Smooth muscle cell (in vitro differentiated cells): ENCODE results near the gene ART5. TPM values are rescaled to one million over a fixed set of nuclear protein-coding genes. Genes with fewer than 3 reads are reported as not detected.
"Not testable (repeated sequence)": the region's sequence is repeated elsewhere in the genome, so short reads cannot be mapped to it uniquely, and the experiment has no call there.

ENCODE experiments used
- DNase-seq: peaks from one replicate; lab custom pipeline; 2025; ENCODE audit not compliant: unreplicated experiment; lab: John Stamatoyannopoulos, UW
- H2AFZ ChIP-seq: fragments of 200-600 bp; sonication (generic); 2 replicates; pipeline ENCODE4 v1.6.0; 2016; ENCODE audit warnings: antibody characterized with exemption, low read depth, mild to moderate bottlenecking
- H3F3A ChIP-seq: fragments of 200-600 bp; sonication (generic); 2 replicates; pipeline ENCODE4 v1.6.0; 2017; ENCODE audit warnings: antibody characterized with exemption, low read depth
- H3K27ac ChIP-seq: fragments of 200-600 bp; sonication (generic); 2 replicates; pipeline ENCODE4 v1.5.1; 2016; ENCODE audit warnings: low read depth, mild to moderate bottlenecking
- H3K27me3 ChIP-seq: fragments of 200-600 bp; sonication (generic); 2 replicates; pipeline ENCODE4 v1.6.1; 2016; ENCODE audit warnings: low read depth, mild to moderate bottlenecking
- H3K36me3 ChIP-seq: fragments of 200-600 bp; sonication (generic); 2 replicates; pipeline ENCODE4 v1.5.1; 2016; ENCODE audit warnings: low read depth
- H3K4me1 ChIP-seq: fragments of 200-600 bp; sonication (generic); 2 replicates; pipeline ENCODE4 v1.5.1; 2016; ENCODE audit warnings: low read depth
- H3K4me2 ChIP-seq: fragments of 200-600 bp; sonication (generic); 2 replicates; pipeline ENCODE4 v1.6.0; 2016; ENCODE audit warnings: mild to moderate bottlenecking
- H3K4me3 ChIP-seq: fragments of 200-600 bp; sonication (generic); 2 replicates; pipeline ENCODE4 v1.5.1; 2016; ENCODE audit warnings: mild to moderate bottlenecking
- H3K79me2 ChIP-seq: fragments of 200-600 bp; sonication (generic); 2 replicates; pipeline ENCODE4 v1.6.0; 2016; ENCODE audit warnings: low read depth, mild to moderate bottlenecking
- H3K9ac ChIP-seq: fragments of 200-600 bp; sonication (generic); 2 replicates; pipeline ENCODE4 v1.6.0; 2016; ENCODE audit warnings: low read depth
- H3K9me3 ChIP-seq: fragments of 200-600 bp; sonication (generic); replicated peaks from 2 replicates; pipeline ENCODE4 v1.5.1; 2016; ENCODE audit warnings: low read depth
- H4K20me1 ChIP-seq: fragments of 200-600 bp; sonication (generic); 2 replicates; pipeline ENCODE4 v1.6.0; 2016; ENCODE audit warnings: low read depth
- WGBS: methylation state at CpG from one replicate; pipeline ENCODE4 v1.1.7; 2016; ENCODE audit warnings: low lambda C conversion rate; 5-methylcytosine and 5-hydroxymethylcytosine counted together
- polyA plus RNA-seq: library from polyadenylated mRNA; unstranded; fragments of >200 nt; fragmentation: Nextera tagmentation; extraction: Ambion mirVana; gene quantifications from 2 replicates; pipeline ENCODE4 v1.2.1, GENCODE V29; 2016
- total RNA-seq: library from RNA; depleted of rRNA; stranded (reverse); fragments of >200 nt; gene quantifications from 2 replicates; pipeline ENCODE4 v1.2.3, GENCODE V29; 2014
- TF ChIP-seq, protein P1 (sequence below): fragments of 200-600 bp; sonication (generic); IDR thresholded peaks from 2 replicates; pipeline ENCODE4 v1.5.1; 2017; ENCODE audit warnings: borderline replicate concordance, mild to moderate bottlenecking, antibody characterized with exemption; ENCODE audit not compliant: insufficient read depth, poor library complexity, severe bottlenecking

Gene ART5
- total and polyA plus RNA-seq, 2 experiments from 2014 or later: 3.5 to 5.2 TPM

DNA sequence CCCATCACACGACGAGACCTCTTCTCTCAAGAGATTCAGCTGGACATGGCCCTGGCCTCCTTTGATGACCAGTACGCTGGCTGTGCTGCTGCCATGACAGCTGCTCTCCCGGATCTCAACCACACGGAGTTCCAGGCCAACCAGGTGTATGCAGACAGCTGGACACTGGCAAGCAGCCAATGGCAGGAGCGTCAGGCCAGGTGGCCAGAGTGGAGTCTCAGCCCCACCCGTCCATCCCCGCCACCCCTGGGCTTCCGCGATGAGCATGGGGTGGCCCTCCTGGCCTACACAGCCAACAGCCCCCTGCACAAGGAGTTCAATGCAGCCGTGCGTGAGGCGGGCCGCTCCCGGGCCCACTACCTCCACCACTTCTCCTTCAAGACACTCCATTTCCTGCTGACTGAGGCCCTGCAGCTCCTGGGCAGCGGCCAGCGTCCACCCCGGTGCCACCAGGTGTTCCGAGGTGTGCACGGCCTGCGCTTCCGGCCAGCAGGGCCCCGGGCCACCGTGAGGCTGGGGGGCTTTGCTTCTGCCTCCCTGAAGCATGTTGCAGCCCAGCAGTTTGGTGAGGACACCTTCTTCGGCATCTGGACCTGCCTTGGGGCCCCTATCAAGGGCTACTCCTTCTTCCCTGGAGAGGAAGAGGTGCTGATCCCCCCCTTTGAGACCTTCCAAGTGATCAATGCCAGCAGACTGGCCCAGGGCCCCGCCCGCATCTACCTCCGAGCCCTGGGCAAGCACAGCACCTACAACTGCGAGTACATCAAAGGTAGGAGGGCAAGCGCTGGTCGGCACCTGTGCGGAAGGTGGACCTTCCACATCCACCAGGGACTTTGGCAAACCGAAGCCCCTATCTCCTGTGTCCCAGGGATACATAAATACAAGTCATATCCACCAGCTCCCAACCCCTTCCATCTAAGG, 18.1 kb upstream of the ART5 start:
- no peak overlapping the region for H3K9ac ChIP-seq
- no peaks in the 10 kb centered on the region for H4K20me1 ChIP-seq
- no peak overlapping the region for H2AFZ ChIP-seq
- TF ChIP-seq, protein P1, sequence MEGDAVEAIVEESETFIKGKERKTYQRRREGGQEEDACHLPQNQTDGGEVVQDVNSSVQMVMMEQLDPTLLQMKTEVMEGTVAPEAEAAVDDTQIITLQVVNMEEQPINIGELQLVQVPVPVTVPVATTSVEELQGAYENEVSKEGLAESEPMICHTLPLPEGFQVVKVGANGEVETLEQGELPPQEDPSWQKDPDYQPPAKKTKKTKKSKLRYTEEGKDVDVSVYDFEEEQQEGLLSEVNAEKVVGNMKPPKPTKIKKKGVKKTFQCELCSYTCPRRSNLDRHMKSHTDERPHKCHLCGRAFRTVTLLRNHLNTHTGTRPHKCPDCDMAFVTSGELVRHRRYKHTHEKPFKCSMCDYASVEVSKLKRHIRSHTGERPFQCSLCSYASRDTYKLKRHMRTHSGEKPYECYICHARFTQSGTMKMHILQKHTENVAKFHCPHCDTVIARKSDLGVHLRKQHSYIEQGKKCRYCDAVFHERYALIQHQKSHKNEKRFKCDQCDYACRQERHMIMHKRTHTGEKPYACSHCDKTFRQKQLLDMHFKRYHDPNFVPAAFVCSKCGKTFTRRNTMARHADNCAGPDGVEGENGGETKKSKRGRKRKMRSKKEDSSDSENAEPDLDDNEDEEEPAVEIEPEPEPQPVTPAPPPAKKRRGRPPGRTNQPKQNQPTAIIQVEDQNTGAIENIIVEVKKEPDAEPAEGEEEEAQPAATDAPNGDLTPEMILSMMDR: no peak
- WGBS: 95% methylated on average over 33 of the region's 33 CpGs
- no peaks in the 10 kb centered on the region for H3K4me1 ChIP-seq
- DNase-seq: no peak
- H3K9me3 ChIP-seq: no peaks in the 10 kb centered on the region
- no peak overlapping the region for H3K4me2 ChIP-seq
- H3K79me2 ChIP-seq: no peaks in the 10 kb centered on the region
- H3F3A ChIP-seq: no peaks in the 10 kb centered on the region
- H3K27me3 ChIP-seq: no peaks in the 10 kb centered on the region
- H3K36me3 ChIP-seq: no peaks in the 10 kb centered on the region
- H3K4me3 ChIP-seq: no peak overlapping the region
- H3K27ac ChIP-seq: no peak overlapping the region

DNA sequence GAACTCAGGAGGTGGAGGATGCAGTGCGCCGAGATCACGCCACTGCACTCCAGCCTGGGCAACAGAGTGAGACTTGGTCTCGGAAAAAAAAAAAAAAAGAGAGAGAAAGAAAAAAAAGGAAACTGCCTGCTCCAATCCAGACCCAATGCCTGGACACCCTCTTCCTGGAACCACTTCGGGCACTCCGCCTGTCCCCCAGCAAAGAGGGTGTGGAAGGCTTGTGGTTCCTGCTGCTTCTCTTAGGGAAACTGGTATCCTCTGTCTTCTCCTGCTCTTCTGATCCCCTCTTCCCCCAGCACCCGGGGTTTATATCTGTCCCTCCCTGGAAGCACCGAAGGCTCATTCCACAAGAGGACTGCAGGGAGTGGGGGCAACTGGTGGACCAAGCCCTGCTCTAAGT, 16.5 kb upstream of the ART5 start:
- Histone ChIP-seq H3K36me3 (no peaks in the 10 kb centered on the region), H3K27ac (no peak overlapping the region), H3K79me2 (no peaks in the 10 kb centered on the region), H2AFZ (no peak overlapping the region), H3K4me2 (no peak overlapping the region), H3K9me3 (no peaks in the 10 kb centered on the region), H3K4me3 (no peak overlapping the region), H3K9ac (no peak overlapping the region), H3K27me3 (no peaks in the 10 kb centered on the region), H4K20me1 (no peaks in the 10 kb centered on the region), H3K4me1 (no peaks in the 10 kb centered on the region), H3F3A (no peaks in the 10 kb centered on the region)
- TF ChIP-seq, protein P1: no peak
- WGBS: 94% methylated on average over 6 of the region's 8 CpGs
- DNase-seq: no peak

DNA sequence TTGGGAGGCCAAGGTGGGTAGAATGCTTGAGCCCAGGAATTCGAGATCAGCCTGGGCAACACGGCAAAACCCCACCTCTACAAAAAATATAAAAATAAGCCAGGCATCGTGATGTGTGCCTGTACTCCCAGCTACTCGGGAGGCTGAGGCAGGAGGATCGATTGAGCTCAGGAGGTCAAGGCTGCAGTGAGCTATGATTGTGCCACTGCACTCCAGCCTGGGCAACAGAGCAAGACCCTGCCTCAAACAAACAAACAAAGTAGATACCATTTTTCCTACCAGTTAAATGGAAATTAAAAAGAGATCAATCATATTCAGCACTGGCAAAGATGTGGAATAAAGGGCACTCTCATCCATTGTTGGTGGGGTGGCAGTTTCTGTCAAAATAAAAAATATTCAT, 15.5 kb upstream of the ART5 start:
- H3K9me3 ChIP-seq, H3K4me1 ChIP-seq, H4K20me1 ChIP-seq, DNase-seq, H3K27me3 ChIP-seq, H3K36me3 ChIP-seq, H2AFZ ChIP-seq, H3K79me2 ChIP-seq, H3K27ac ChIP-seq, H3K4me3 ChIP-seq, H3F3A ChIP-seq, H3K9ac ChIP-seq, H3K4me2 ChIP-seq: not testable (repeated sequence)
- 87% methylated on average over 5 of the region's 5 CpGs for WGBS

DNA sequence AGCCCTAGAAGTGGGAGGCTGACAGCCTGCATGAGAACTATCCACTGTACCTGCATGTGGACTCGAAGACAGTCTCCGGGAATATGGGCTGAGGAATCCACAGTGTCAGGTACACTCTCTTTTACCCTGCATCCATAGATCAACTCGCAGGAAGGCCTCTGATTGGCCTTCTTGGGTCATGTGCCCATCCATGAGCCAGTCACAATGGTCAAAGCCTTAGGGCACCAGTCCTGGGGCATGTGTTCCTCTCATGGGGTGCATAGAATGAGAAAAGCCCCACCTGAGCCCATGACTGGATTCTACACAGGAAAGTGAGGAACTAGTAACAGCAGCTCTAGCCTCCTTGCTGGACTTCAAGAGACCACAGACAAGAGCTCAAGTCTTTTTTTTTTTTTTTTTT, 13.8 kb upstream of the ART5 start:
- Histone ChIP-seq H3K27ac (no peak overlapping the region), H3K4me3 (no peak overlapping the region), H3K36me3 (no peaks in the 10 kb centered on the region), H3K4me1 (no peaks in the 10 kb centered on the region), H3K4me2 (no peak overlapping the region), H3K79me2 (no peaks in the 10 kb centered on the region), H3K9ac (no peak overlapping the region), H4K20me1 (no peaks in the 10 kb centered on the region), H3K9me3 (no peaks in the 10 kb centered on the region), H2AFZ (no peak overlapping the region), H3K27me3 (no peaks in the 10 kb centered on the region), H3F3A (no peaks in the 10 kb centered on the region)
- TF ChIP-seq, protein P1: no peak
- 95% methylated on average over 3 of the region's 3 CpGs for WGBS
- no peak for DNase-seq

DNA sequence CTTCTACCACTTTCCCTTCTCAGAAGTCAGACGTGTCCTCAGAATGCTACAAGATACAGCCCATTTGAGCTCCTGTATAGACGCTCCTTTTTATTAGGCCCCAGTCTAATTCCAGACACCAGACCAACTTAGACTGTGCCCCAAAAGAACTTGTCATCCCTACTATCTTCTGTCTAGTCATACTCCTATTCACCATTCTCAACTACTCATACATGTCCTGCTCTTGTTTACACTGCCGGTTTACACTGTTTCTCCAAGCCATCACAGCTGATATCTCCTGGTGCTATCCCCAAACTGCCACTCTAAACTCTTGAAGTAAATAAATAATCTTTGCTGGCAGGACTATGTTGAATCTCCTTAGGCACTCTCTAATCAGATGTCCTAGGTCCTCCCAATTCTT, 10.7 kb upstream of the ART5 start:
- H3K27me3 ChIP-seq, H2AFZ ChIP-seq, H3F3A ChIP-seq, H3K27ac ChIP-seq, H3K4me3 ChIP-seq, H3K79me2 ChIP-seq, H3K4me2 ChIP-seq, H4K20me1 ChIP-seq, H3K36me3 ChIP-seq, H3K4me1 ChIP-seq, H3K9me3 ChIP-seq, DNase-seq, H3K9ac ChIP-seq: not testable (repeated sequence)
- 71% methylated on average over 3 of the region's 3 CpGs for WGBS

DNA sequence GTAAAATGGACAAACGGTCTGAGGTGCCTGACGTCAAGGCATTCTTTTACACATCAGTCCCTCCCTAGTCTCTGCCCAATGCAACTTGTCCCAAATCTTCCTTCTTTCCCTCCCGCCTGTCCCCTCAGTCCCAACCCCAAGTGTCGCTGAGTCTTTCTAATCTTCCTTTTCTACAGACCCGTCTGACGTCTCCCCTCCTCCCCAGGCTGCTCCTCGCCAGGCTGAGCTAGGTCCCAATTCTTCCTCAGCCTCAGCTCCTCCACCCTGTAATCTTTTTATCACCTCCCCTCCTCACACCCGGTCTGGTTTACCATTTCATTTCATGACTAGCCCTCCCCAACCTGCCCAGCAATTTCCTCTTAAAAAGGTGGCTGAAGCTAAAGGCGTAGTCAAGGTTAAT, 7.6 kb upstream of the ART5 start:
- WGBS: 60% methylated on average over 9 of the region's 9 CpGs
- H3K27me3 ChIP-seq, H4K20me1 ChIP-seq, H2AFZ ChIP-seq, H3K4me3 ChIP-seq, DNase-seq, H3F3A ChIP-seq, H3K4me1 ChIP-seq, H3K4me2 ChIP-seq, H3K79me2 ChIP-seq, H3K9ac ChIP-seq, H3K36me3 ChIP-seq, H3K9me3 ChIP-seq, H3K27ac ChIP-seq: not testable (repeated sequence)
